Fibroblast of villous mesenchyme (primary cell): ENCODE results near the gene MC1R. TPM values are rescaled to one million over a fixed set of nuclear protein-coding genes. Genes with fewer than 3 reads are reported as not detected.
A peak's percentile ranks its signal among the peaks of the same experiment; 100 is the strongest.

Source experiments
- DNase-seq: peaks from one replicate; pipeline ENCODE4 v3.0.0-alpha.2; 2010; ENCODE audit warnings: low read depth
- H3K4me3 ChIP-seq: 2 replicates; pipeline ENCODE4 v1.5.1; 2011; ENCODE audit warnings: low read depth, mild to moderate bottlenecking, low read length
- CTCF ChIP-seq: IDR thresholded peaks from 2 replicates; pipeline ENCODE4 v1.5.1; 2012; ENCODE audit warnings: low read depth, mild to moderate bottlenecking, low read length; ENCODE audit not compliant: insufficient read depth
- total RNA-seq: library from RNA; depleted of rRNA; stranded (reverse); fragments of >200 nt; gene quantifications from 2 replicates; pipeline ENCODE4 v1.2.3, GENCODE V29; 2012

MC1R gene
- total RNA-seq, 1 donor, result 3.9 TPM

- no peak for TF ChIP-seq CTCF
Observed at GRCh38 chr16:89955001-89955685, 36.5 kb downstream of the MC1R start.

GRCh38 chr16:89956505-89957215, 38.0 kb downstream of the MC1R start:
- no peak overlapping the region for H3K4me3 ChIP-seq
- DNase-seq, result no peak
- TF ChIP-seq CTCF, result no peak

More at GRCh38 chr16:89955001-89955685, 36.5 kb downstream of the MC1R start:
- no peak overlapping the region for H3K4me3 ChIP-seq
- no peak for DNase-seq

GRCh38 chr16:89957216-89957785, 38.6 kb downstream of the MC1R start:
- DNase-seq, result no peak

GRCh38 chr16:89958068-89958467, 39.4 kb downstream of the MC1R start:
- H3K4me3 ChIP-seq, result no peak overlapping the region
- TF ChIP-seq CTCF, result no peak
- peak; percentile 16 for DNase-seq

More at GRCh38 chr16:89957216-89957785, 38.6 kb downstream of the MC1R start:
- H3K4me3 ChIP-seq, result no peak overlapping the region
- TF ChIP-seq CTCF, result no peak

GRCh38 chr16:89958596-89958995, 39.9 kb downstream of the MC1R start:
- no peak for DNase-seq
- TF ChIP-seq CTCF, result no peak
- no peak overlapping the region for H3K4me3 ChIP-seq

GRCh38 chr16:89960966-89961365, 42.3 kb downstream of the MC1R start:
- H3K4me3 ChIP-seq, result no peak overlapping the region
- no peak for TF ChIP-seq CTCF
- DNase-seq, result no peak
